ENCODE results near the gene PLA2R1. TPM values are rescaled to one million over a fixed set of nuclear protein-coding genes. Genes with fewer than 3 reads are reported as not detected.
"Not testable (repeated sequence)": the region's sequence is repeated elsewhere in the genome, so short reads cannot be mapped to it uniquely, and the experiment has no call there.

PLA2R1 gene
- total RNA-seq, 1 experiment from 2014 or later, result 1.4 TPM

DNA sequence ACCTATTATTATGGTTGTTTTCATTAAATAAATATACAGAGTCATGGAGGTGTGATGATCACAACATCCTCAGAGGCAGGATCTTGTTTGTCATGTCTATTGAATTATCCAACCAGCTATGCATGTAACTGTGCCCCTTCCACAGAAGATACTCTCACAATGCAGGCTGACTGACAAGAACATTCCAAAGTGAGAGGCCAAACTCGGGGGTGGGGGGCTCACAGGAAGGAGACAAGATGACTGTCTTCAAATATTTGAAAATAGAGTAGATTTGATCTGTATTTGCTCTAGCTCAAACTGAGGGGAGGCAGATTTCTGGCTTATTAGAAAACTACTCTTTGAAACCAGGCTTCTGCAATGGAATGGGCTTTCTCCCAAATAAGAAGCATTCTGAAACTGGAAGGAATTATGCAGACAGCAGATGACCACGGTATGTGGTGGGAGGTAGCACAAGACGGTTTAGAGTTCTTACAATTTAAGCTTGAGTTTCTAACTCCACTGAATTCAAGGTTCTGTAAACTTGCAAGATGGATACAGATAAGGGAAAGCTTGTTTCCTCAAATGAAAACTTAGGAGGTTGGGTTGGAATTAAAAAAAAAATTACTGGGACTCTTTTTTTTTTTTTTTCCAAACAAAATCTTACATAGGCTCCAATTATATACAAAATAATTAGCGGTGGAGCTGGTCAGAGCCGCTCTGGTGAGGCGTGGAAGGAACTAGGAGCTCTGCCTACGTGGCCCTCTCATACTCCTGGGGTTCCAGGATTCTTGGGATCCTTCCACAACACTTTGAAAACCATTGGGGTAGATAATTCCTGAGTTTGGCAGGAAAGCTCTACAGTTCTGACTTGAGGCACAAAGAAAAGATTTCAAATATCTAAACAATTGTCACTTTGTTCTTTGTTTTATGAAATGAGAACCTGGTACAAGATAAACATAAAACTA, 79.3 kb downstream of the PLA2R1 start:
- DNase-seq (ENCODE audit: low read depth), result no peak

DNA sequence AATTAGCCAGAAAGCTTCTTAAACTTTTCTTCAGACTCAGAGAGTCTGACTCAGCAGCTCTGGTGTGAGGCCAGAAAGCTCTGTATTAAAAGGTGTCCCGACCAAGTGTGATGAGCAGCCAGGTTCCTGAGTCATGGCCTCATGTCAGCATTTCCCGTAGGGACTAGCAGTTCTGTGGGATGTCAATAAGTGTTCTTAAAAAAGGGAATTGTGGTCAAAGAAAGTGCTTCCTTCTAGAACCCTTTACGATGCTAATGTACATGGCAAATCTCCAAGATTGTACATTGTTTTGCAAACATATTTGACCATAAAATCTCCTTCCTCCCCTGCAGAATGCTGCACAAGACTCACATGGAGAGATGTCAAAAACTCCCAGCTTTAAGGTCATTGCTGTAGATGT, 80.1 kb downstream of the PLA2R1 start:
- DNase-seq (ENCODE audit: low read depth), result peak; percentile 55

- no peak for DNase-seq (ENCODE audit: low read depth)
Measured at GRCh38 chr2:159976527-159977160, 85.8 kb downstream of the PLA2R1 start.

- DNase-seq (ENCODE audit: low read depth), result no peak
Measured at GRCh38 chr2:159973325-159973724, 89.1 kb downstream of the PLA2R1 start.

DNA sequence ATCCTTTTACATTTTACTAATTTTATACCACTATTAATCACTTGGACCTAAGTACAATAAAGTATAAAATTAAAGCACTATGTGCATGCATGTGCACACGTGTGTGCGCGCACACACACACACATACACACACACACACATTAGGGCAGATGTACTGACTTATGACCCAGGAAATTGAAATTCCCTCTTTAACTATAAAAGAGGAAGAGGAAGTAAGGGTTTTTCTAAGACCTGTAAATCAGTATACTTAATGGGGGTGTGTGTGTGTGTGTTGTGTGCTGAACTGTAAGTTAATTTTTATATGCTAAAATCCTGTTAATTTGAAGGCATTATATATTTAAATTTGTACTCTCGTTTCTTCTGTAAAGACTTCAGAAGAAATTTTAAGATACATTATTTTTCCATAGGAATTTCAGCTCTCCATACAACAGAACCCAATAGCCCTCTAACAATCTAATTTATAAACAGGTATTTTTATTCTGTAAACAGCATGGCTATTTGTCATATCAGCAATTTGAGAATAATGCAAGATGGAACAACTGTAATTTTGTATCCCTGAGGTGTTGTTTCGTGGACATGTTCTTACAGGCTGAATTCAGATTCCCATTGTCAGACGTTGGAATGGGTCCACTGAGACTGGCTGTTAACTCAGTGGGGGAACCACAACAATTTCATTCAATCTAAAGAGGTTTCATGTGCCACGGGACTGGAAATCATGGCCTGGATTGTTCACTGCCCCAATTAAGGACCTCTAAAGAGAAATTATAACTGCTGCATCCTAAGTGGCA, 90.9 kb downstream of the PLA2R1 start:
- DNase-seq (ENCODE audit: low read depth), result no peak

DNA sequence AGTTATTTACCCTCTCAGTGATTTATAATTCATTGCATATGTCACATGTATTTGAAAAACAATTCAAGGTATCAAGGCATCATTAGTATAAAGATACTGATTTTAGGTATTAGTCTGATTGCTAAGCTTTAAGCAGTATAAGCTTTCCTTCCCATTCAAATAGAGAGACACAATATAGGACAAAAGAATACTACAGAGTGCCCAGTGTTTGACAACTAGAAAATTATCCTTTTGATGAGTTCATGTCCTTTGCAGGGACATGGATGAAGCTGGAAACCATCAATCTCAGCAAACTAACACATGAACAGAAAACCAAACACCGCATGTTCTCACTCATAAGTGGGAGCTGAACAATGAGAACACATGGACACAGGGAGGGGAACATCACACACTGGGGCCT, 91.9 kb downstream of the PLA2R1 start:
- DNase-seq (ENCODE audit: low read depth), result not testable (repeated sequence)

- peak; percentile 45 for DNase-seq (ENCODE audit: low read depth)
Measured at GRCh38 chr2:159968279-159968900, 94.0 kb downstream of the PLA2R1 start.

GRCh38 chr2:159963700-159964099, 98.7 kb downstream of the PLA2R1 start:
- DNase-seq (ENCODE audit: low read depth), result no peak

DNA sequence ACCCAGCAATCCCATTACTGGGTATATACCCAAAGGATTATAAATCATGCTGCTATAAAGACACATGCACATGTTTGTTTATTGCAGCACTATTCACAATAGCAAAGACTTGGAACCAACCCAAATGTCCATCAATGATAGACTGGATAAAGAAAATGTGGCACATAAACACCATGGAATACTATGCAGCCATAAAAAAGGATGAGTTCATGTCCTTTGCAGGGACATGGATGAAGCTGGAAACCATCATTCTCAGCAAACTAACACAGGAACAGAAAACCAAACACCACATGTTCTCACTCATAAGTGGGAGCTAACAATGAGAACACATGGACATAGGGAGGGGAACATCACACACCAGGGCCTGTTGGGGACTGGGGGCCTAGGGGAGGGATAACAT, 99.9 kb downstream of the PLA2R1 start:
- not testable (repeated sequence) for DNase-seq (ENCODE audit: low read depth)

DNA sequence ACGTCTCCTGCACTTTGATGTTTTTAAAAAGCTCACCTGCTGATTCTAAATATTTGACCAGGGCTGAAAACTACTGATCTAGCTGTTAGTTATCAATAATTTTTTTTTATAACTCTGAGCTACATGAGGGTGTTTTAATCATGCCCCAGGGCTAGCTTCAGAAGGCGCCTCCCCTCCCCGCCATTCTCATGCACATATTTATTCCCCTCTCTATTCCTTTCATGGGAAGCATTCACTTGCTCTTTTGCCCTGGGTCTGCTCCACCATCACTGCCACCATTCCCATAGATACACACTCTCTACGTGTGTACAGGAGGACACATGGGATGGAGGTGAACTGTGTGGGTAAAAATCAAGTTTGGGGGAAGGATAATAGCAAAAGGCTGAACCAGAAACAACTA, 101.0 kb downstream of the PLA2R1 start:
- DNase-seq (ENCODE audit: low read depth), result no peak

- peak; percentile 35 for DNase-seq (ENCODE audit: low read depth)
Measured at GRCh38 chr2:159961037-159961436, 101.4 kb downstream of the PLA2R1 start.

- peak; percentile 73 for DNase-seq (ENCODE audit: low read depth)
Measured at GRCh38 chr2:159960414-159960813, 102.0 kb downstream of the PLA2R1 start.

DNA sequence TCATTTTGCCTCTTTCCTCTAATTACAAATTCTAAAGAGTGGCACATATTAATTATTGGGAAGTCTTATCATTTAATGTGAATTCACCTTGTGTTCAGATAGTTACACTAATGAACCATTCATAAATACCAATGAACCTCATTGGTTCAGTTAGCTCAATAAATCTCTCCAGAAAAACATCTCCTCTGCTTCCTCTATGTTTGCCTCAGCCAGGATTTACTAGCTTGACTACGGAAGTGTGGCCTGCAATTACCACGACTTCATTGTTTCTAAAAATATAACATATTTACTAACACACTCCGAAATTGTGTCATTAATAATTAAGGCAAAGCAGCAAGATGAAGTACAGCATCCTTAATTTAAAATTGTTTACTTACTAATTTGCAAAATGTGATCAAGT, 103.3 kb downstream of the PLA2R1 start:
- DNase-seq (ENCODE audit: low read depth), result no peak

DNA sequence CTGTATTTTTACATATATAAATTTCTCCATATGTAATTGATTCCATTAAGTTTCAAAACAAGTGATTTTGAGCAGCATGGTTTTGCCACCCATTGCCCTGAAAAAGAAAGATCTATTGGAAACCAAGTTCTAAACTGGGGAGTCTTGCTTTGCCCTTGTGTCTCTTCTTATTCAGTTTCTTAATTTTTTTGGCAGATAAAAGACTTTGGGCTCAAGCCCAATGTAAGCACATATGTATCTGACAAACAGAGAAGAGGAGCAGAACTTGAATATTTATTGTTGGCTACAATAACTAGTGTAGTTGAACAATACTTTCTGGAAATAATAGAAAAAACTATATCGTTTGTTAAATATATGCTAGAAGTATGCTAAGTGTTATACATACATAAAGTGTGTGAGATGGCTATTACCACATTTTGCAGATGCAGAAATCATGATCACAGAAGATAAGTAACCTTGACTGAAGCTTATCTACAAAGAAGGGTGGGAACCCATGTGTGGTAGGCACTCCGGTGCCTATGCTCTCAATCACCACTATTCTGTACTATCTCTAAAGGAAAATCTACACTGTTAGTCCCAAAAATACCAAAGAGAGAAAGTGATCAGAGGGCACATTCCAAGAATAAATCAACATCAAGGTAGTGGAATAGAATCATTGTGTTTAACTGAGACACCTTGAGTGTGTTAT, 109.1 kb downstream of the PLA2R1 start:
- DNase-seq (ENCODE audit: low read depth), result no peak

- no peak for DNase-seq (ENCODE audit: low read depth)
Measured at GRCh38 chr2:159946326-159946999, 116.0 kb downstream of the PLA2R1 start.

DNA sequence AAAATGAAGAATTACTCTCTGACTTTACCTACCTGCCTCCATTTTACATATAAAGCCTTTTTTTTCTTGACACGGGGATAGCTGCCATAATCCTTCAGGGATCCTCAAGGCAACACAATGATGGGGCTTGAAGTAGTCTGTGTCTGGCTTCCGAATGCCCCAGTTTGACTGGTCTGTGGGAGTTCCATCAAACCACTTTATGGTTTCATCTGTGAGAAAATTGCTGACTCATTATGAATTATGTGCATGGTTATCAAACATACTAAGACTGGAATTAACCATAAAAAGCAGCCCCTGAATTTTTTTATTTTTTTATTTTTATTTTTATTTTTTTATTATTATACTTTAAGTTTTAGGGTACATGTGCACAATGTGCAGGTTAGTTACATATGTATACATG, 117.5 kb downstream of the PLA2R1 start:
- no peak for DNase-seq (ENCODE audit: low read depth)

DNA sequence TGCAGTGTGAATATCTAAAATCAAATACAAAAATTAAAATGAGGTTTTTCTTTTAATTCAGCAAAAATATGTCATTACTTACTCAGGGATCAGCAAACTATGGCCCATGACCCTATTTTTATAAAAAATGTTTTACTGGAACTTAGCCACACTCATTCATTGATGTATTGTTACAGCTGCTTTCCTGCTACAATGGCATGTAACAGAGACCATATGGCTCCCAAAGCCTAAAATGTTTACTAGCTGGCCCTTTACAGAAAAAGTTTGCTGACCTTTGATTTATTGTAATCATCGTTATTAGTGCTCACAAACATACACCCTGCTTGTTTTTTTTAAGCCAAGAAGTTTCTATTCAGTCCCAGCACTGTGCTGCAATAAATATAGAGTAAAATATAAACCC, 120.3 kb downstream of the PLA2R1 start:
- DNase-seq (ENCODE audit: low read depth), result no peak

DNA sequence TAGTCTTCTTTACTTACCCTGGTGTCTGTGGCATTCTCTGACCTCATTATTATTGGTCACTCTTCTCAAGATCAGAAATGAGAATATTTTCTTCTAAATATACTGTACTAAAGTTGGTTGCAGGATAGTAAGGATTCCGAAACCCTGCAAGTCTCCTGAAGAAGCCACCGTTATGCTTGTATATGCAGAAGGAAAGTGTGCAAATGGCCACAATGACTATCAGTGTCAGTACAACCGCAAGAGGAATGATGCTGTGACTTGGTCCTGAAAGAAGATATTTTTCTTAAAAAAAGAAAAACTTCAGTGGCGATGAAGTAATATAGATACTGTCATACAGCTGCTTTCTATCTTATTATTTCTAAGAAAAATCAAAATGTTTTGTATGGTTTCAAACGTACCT, 120.7 kb downstream of the PLA2R1 start:
- DNase-seq (ENCODE audit: low read depth), result no peak

DNA sequence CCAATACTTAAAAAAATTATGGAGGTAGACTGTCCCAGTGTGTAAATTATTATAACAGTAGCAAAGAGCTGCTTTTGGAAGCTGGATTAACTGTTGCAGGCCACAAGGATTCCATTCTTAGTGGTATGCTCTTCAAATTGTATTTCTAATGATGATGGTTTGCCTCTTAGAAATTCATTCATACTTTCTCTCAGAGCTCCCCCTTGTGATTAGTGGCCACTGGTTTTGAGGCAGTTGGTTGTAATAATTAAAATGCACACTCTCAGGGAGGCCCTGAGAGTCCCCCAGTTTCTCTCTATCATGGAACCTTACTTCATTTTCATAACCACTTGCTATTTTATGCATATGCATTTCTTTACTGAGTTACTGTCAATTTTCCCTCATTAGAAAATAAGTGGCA, 122.5 kb downstream of the PLA2R1 start:
- no peak for DNase-seq (ENCODE audit: low read depth)

DNA sequence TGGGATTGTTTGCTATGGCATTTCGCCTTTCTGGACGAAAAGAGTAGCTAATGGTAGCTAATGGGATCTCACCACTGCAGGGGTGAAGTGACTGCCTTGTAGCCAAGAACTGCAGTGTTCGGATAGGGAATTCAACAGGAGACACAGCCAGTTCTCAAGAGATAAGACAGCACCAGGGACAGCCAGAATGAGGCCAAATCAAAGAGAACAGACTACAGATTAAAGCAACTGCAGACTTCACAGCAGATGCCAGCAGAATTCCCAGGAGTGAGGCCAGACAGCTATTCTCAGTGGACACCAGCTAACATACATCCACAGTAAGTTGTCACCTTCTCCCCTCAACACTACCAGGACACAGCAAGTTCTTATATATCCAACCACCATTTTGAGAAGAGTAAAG, 124.0 kb downstream of the PLA2R1 start:
- DNase-seq (ENCODE audit: low read depth), result no peak

DNA sequence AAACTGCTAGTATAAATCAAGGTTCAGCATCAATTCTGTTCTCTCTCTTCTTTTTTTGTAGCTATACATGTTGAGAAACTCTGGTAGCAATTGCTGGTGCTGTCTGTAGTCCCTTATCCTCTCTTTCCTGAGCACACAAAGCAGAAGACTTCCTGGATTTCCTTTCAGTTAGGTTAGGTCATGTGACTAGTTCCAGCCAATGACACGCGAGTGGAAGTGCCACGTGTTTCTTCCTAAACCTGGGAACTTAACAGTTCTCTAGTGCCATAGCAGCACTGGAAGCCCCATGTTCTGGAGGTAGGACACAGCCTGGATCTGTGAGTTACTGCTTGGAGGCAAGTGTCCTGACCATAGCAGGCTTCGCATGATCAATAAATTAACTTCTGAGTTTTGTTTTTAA, 125.9 kb downstream of the PLA2R1 start:
- DNase-seq (ENCODE audit: low read depth), result peak; percentile 22
